ENCODE measurements around the gene ZNF474.

The ZNF474 gene

DNA sequence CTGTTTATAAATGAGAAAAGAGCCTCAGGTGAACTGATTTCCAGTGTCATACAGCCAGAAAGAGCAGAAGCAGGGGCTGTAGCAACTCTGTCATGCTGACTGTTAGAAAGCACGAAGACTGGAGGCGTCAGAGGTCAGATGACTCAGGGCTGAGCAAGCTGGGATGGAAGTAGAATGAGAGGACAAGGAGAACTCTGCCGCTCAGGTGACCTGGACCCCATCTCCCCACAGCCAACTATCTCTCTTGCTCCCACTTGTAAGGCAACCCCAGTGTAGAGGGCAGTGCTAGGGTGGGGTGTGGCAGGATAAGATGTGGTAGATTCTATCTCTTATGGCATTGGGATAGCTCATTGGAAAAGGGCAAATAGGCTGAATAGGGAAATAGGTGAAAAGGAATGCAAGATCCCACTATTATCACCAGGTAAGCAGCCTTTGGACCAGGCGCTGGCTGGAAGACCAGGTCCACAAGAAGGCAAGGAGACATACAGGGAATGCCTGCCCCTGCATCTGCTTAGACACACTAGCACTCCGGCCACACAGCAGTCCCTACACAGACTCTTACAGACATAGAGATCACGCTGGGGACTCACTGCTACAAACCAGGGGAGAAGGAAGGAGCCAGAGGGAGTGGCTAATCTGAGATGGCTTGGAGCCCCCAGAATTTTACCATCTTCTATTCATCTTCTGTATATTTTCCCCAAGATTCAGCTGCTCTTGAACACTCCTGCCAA, 30.1 kb upstream of the ZNF474 start:
- no peaks in the 10 kb centered on the region for H3K79me2 ChIP-seq (ENCODE audit: insufficient read depth, low read length)
- no peak overlapping the region for H3K4me2 ChIP-seq (ENCODE audit: low read depth, low read length, poor library complexity, severe bottlenecking)
- no peaks in the 10 kb centered on the region for H3K27me3 ChIP-seq (ENCODE audit: low read length)
- H3K27ac ChIP-seq (ENCODE audit: low read depth, low read length), result no peak overlapping the region
- no peak overlapping the region for H2AFZ ChIP-seq (ENCODE audit: low read depth, low read length, severe bottlenecking)
- no peak overlapping the region for H3K9ac ChIP-seq (ENCODE audit: low read length)
- H3K4me3 ChIP-seq (ENCODE audit: insufficient read depth, low read length, poor library complexity, severe bottlenecking), result no peak overlapping the region
- no peaks in the 10 kb centered on the region for H3K36me3 ChIP-seq (ENCODE audit: low read length)
- H4K20me1 ChIP-seq (ENCODE audit: low read depth, low read length), result no peaks in the 10 kb centered on the region
- H3F3A ChIP-seq (ENCODE audit: insufficient read depth), result no peaks in the 10 kb centered on the region
- H3K9me3 ChIP-seq (ENCODE audit: insufficient read depth, low read length), result no peaks in the 10 kb centered on the region
- H3K9me2 ChIP-seq (replicated peaks; ENCODE audit: insufficient read depth, low read length), result no peaks in the 10 kb centered on the region
- no peak for TF ChIP-seq EZH2phosphoT487 (conservative IDR thresholded peaks at IDR 0.05; ENCODE audit: low read length)
- TF ChIP-seq, protein P1, sequence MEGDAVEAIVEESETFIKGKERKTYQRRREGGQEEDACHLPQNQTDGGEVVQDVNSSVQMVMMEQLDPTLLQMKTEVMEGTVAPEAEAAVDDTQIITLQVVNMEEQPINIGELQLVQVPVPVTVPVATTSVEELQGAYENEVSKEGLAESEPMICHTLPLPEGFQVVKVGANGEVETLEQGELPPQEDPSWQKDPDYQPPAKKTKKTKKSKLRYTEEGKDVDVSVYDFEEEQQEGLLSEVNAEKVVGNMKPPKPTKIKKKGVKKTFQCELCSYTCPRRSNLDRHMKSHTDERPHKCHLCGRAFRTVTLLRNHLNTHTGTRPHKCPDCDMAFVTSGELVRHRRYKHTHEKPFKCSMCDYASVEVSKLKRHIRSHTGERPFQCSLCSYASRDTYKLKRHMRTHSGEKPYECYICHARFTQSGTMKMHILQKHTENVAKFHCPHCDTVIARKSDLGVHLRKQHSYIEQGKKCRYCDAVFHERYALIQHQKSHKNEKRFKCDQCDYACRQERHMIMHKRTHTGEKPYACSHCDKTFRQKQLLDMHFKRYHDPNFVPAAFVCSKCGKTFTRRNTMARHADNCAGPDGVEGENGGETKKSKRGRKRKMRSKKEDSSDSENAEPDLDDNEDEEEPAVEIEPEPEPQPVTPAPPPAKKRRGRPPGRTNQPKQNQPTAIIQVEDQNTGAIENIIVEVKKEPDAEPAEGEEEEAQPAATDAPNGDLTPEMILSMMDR (IDR thresholded peaks at IDR 0.05; ENCODE audit: insufficient read depth, low read length, poor library complexity, severe bottlenecking), result no peak

DNA sequence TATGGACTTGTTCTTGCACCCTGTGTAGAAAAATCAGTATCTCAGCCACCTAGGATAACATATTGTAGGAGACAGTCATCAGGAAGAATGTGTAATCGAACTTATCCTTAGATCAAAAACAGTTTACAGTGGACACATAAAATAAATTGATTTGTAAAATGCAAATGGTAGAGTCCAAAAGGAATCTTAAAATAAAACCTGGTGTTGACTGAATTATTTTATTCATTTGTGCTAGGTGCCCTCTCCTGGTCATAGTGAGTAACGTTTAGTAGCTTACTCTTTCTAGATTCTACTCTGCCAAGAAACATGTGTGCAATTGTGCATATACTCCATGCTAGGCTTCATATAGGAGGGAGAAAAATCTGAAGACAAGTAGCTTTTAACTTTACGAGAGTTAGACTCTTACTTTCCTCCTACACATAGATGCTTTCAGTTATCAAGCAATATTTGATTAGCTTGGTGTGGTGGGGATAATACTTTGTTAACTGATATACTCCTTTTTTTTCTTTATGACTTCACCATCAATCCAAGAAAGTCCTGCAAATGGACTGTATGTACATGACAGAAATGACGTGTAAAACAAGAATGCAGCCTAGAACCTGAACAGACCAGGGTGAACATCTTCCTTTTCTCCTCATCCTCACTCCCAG, 27.6 kb upstream of the ZNF474 start:
- Histone ChIP-seq H3K27me3 (ENCODE audit: low read length) (no peaks in the 10 kb centered on the region), H4K20me1 (ENCODE audit: low read depth, low read length) (no peaks in the 10 kb centered on the region), H2AFZ (ENCODE audit: low read depth, low read length, severe bottlenecking) (no peak overlapping the region), H3K4me3 (ENCODE audit: insufficient read depth, low read length, poor library complexity, severe bottlenecking) (no peak overlapping the region), H3K4me2 (ENCODE audit: low read depth, low read length, poor library complexity, severe bottlenecking) (no peak overlapping the region), H3K9ac (ENCODE audit: low read length) (no peak overlapping the region), H3K9me2 (replicated peaks; ENCODE audit: insufficient read depth, low read length) (no peaks in the 10 kb centered on the region), H3K36me3 (ENCODE audit: low read length) (no peaks in the 10 kb centered on the region), H3K79me2 (ENCODE audit: insufficient read depth, low read length) (no peaks in the 10 kb centered on the region), H3K9me3 (ENCODE audit: insufficient read depth, low read length) (no peaks in the 10 kb centered on the region), H3F3A (ENCODE audit: insufficient read depth) (no peaks in the 10 kb centered on the region), H3K27ac (ENCODE audit: low read depth, low read length) (no peak overlapping the region)
- TF ChIP-seq EZH2phosphoT487 (conservative IDR thresholded peaks at IDR 0.05; ENCODE audit: low read length), result no peak
- TF ChIP-seq, protein P1 (IDR thresholded peaks at IDR 0.05; ENCODE audit: insufficient read depth, low read length, poor library complexity, severe bottlenecking), result peak; percentile 33

DNA sequence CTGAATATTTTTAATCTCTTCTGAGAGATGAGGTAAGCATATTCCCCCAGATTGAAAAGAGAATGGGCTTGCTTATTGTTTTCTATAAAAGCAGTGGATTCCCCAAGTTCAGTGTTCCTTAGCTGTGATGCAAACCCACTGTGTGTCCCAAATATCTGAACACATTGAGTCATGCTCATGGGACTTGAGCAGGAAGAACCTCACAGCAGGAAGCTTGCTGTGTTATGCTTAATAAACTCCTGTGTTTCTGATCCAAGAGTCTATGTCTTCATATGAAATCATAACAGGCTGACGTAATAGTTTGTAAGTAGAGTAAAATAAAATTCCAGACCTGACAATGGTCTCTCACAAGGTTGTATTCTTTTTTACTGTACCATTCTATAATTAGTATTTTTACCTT, 26.5 kb upstream of the ZNF474 start:
- no peaks in the 10 kb centered on the region for H3K27me3 ChIP-seq (ENCODE audit: low read length)
- H3K79me2 ChIP-seq (ENCODE audit: insufficient read depth, low read length), result no peaks in the 10 kb centered on the region
- no peak overlapping the region for H3K9ac ChIP-seq (ENCODE audit: low read length)
- TF ChIP-seq EZH2phosphoT487 (conservative IDR thresholded peaks at IDR 0.05; ENCODE audit: low read length), result no peak
- TF ChIP-seq, protein P1 (IDR thresholded peaks at IDR 0.05; ENCODE audit: insufficient read depth, low read length, poor library complexity, severe bottlenecking), result no peak
- H3K36me3 ChIP-seq (ENCODE audit: low read length), result no peaks in the 10 kb centered on the region
- H3F3A ChIP-seq (ENCODE audit: insufficient read depth), result no peaks in the 10 kb centered on the region
- H3K4me3 ChIP-seq (ENCODE audit: insufficient read depth, low read length, poor library complexity, severe bottlenecking), result no peak overlapping the region
- H3K4me2 ChIP-seq (ENCODE audit: low read depth, low read length, poor library complexity, severe bottlenecking), result no peak overlapping the region
- H3K9me2 ChIP-seq (replicated peaks; ENCODE audit: insufficient read depth, low read length), result no peaks in the 10 kb centered on the region
- no peak overlapping the region for H2AFZ ChIP-seq (ENCODE audit: low read depth, low read length, severe bottlenecking)
- H4K20me1 ChIP-seq (ENCODE audit: low read depth, low read length), result no peaks in the 10 kb centered on the region
- no peak overlapping the region for H3K27ac ChIP-seq (ENCODE audit: low read depth, low read length)
- no peaks in the 10 kb centered on the region for H3K9me3 ChIP-seq (ENCODE audit: insufficient read depth, low read length)
